Right hindlimb (tissue), 1 donor: ENCODE data around the gene OMP.

ENCODE experiments used
- DNase-seq: peaks from one replicate; pipeline ENCODE4 v3.0.0-alpha.2; 2018

OMP gene

DNA sequence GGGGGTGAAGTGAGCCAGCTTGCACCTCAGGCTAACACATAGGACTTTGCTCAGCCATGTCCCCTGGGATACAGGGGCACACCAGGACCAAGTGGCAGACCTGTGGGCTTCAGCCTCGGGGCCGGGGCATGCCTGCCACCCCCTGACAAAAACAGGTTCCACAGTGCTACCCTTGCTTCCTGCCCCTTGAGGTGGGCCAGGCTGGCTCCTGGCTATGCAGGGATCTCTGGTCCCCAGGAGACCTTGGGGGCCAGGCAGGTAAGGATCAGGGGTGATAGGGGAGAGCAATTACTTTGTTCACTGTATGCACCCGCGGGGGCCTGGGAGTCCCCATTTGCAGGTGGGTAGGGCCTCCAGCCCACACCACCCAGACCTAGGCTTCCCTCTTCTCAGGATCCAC is 23.1 kb downstream of the OMP start:
- DNase-seq, result no peak

DNA sequence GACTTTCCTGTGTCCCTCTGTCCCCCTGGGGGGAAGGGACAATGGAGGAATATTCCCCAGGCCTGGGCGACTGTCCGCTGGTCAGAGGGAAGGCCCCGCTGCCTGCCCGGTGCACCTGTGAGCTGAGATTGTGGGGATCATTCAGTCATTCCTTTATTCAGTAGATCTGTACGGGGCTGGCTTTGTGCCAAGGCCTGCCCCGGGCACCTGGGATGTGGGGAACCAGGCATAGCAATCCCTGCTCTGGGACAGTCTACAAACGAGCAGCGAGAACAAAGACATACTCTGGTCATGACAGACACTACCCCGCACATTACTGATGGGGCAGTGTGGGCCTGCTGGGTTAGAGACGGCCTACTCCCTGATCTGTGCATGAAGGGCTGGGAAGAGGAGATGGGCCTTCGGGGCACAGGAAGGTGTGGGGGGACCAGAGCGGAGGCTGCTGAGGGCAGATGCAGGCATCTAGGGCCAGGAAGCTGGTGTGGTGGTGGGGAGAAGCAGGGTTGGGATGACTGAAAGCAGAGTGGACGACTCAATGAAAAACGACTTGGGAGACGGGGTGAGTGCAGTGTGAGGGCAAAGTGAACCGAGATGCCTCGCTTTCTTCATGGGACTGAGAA is 23.6 kb downstream of the OMP start:
- DNase-seq, result no peak

DNA sequence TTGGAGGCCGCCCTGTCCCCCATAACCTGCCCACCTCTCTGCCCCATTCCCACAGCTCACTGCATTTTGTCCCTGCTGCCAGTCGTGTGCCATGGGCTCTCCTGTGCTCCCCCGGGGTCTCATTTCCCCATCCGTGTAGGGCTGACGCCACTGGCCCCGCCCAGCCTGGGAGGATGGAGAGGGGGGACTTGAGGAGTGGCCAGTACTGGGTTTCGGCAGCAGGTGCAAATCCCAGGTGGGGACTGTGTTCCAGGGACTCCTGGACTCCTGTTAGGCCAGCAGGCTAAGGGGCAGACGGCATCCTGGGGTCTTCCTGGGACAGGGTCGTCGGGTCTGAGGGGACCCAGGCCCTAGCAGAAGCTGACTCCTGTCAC is 24.2 kb downstream of the OMP start:
- no peak for DNase-seq

DNA sequence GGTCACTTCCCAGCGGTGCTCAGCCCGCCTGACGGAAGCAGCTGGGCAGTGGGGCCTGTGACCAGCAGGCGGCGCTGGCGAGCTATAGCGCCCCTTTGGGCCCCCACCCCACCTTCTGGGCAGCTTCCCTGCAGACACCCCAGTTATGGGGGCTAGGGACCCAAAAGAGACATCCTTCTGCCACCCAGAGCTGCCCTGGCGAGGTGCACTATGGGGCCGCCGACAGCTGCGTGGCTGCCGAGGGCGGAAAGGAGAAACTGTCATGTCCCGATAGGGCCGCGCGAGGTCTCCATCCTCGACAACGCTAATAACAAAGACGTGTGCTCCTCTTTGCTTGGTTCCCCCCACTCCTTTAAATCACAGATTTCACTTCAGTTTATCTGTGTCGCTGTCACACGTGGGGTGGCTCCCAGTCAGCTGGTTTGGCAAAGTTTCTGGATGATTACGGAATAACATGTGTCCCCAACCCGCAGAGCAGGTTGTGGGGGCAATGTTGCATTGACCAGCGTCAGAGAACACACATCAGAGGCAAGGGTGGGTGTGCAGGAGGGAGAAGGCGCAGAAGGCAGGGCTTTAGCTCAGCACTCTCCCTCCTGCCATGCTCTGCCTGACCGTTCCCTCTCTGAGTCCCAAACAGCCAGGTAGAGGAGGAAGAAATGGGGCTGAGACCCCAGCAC is 24.7 kb downstream of the OMP start:
- peak; percentile 74 for DNase-seq

DNA sequence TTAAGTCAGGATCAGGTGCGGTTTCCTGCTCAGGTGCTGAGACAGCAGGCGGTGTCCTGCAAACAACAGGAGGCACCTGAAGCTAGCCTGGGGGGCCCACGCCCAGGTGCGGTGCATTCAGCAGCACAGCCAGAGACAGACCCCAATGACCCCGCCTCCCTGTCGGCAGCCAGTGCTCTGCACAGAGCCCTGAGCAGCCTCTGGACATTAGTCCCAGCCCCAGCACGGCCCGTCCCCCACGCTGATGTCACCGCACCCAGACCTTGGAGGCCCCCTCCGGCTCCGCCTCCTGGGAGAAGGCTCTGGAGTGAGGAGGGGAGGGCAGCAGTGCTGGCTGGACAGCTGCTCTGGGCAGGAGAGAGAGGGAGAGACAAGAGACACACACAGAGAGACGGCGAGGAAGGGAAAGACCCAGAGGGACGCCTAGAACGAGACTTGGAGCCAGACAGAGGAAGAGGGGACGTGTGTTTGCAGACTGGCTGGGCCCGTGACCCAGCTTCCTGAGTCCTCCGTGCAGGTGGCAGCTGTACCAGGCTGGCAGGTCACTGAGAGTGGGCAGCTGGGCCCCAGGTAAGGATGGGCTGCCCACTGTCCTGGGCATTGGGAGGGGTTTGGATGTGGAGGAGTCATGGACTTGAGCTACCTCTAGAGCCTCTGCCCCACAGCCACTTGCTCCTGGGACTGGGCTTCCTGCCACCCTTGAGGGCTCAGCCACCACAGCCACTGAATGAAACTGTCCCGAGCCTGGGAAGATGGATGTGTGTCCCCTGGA is 25.5 kb downstream of the OMP start, which contains the start of gene MYO7A:
TSS of gene MYO7A (plus strand) at position 327 of the 772 bp plus-strand sequence. CDS start 2,389 bp downstream, outside the sequence.
- peak; percentile 72 for DNase-seq

DNA sequence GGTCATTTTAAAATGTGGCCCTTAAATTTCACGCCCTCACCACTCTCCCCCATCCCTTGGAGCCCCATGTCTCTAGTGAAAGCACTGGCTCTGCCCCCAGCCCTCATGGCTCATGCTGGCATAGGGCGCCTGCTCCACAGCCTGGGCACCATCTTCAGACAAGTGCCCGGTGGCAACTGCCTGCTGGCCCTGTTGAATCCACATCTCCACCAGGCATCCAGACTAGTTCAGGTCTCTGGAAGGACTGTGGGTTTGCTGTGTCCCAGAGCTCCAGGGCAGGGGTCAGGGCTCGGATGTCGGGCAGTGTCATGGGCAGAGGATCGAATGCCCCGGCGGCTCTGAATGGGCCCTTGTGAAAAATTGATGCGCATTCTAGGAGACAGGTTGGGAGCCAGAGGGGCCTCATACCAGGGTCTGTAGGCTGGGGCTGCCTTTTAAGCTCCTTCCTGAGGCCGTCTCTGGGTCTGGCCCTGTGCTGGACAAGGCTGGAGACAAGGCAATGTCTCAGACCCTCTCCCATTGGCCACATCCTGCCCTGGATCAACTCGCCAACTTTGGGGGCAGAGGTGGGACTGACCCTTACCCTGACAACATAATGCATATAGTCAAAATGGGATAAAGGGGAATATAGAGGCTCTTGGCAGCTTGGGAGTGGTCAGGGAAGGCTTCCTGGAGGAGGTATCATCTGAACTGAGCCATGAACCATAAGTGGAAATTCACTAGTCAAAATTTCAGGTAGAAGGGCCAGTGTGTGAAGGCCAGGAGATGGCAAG is 26.6 kb downstream of the OMP start:
- DNase-seq, result no peak

DNA sequence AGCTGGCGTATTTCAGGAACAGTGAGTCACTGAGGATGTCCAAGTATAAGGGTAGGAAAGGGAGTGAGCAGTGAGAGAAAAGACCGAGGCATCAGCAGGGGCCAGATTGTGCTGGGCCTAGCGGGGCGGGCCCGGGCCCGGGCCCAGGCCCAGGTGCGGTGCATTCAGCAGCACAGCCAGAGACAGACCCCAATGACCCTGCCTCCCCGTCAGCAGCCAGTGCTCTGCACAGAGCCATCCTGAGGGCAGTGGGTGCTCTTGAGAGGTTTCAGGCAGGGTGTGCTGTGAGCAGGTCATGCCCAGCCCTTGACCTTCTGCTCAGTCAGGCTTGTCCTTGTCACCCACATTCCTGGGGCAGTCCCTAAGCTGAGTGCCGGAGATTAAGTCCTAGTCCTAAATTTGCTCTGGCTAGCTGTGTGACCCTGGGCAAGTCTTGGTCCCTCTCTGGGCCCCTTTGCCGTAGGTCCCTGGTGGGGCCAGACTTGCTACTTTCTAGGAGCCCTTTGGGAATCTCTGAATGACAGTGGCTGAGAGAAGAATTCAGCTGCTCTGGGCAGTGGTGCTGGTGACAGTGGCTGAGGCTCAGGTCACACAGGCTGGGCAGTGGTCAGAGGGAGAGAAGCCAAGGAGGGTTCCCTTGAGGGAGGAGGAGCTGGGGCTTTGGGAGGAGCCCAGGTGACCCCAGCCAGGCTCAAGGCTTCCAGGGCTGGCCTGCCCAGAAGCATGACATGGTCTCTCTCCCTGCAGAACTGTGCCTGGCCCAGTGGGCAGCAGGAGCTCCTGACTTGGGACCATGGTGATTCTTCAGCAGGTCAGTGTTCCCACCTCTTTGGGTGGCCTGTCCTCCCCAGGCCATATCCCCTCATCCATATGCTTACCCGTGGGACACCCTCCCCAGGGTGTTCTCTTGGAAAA is 27.5 kb downstream of the OMP start:
- no peak for DNase-seq

DNA sequence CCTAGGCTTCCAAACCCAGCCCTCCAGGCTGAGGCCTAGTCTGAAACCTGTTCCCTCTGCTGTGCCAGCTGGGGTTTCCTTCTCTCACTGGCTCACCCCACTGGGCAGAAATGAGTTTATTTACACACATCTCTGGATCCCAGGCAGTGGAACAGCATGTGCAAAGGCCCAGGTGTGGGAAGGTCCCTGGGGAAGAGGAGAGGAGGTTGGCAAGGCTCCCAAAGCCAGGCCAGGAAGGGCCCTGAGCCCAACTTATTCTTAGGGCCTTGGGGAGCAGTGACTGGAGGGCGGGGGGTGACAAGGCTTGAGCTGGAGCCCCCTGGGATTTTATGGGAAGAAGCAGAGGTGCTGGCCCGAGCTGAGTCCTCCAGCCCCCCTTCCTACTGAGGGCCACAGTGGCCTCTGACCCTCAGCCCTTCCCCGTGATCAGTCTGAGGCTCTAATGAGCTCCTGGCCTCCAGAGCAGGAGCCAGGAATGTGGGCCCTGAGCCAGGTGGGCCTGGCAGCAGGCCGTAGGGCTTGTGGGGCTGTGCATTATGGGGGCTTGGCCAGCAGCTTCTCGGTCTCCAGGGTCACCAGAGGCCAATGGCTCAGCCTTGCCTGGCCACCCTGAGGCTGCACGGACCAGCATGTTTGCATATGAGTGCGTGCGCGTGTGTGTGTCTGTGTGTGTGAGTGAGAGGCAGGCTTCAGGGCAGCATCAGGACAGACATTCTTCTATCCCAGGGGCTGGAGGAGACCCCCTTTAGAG is 28.3 kb downstream of the OMP start:
- peak; percentile 48 for DNase-seq

DNA sequence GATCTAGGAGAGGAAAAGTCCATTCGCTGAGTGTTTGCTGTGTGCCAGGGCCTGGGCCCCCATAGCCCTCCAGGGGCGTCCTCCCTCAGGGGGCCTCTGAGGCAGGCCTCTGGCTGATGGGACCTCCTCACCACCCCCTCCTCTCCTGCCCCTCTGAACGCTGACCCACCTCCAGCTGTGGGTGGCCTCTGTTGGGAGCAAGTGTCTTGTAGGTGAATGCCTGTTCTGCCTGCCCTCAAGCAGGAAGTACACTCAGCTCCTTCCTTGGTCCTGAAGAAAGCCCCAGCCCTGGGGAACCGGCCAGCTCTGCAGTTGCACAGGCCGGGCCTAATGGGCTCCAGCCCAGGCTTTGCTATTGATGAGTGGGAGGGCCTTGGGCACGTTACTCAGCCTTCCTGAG is 28.9 kb downstream of the OMP start:
- no peak for DNase-seq

DNA sequence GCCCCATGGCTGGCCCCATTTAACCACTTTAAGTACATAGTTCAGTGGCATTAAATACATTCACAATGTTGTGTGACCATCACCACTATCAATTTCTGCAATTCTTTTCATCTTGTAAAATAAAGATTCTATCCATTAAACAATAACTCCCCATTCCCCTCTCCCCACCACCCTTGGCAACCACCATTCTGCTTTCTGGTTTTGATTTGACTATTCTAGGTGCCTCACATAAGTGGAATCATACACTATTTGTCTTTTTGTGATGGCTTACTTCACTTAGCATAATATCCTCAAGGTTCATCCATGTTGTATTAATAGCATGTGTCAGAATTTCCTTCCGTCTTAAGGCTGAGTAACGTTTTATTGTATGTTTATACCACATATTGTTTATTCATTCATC is 32.4 kb downstream of the OMP start:
- DNase-seq, result no peak

DNA sequence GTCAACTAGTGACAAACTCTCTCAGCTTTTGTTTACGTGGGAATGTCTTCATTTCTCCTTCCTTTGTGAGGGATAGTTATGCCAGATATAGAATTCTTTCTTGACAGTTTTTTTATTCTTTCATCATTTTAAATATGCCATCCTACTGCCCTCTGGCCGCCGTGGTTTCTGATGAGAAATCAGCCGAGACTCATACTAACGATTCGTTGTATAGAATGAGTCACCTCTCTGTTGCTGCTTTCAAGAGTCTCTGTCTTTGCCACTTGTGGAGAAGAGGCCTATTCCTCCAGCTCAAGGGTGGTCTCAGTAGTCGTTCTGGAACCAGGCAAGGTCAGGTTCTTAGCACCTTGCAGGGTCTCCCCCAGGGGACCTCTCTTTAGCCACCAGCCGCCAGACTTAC is 33.4 kb downstream of the OMP start:
- DNase-seq, result no peak

DNA sequence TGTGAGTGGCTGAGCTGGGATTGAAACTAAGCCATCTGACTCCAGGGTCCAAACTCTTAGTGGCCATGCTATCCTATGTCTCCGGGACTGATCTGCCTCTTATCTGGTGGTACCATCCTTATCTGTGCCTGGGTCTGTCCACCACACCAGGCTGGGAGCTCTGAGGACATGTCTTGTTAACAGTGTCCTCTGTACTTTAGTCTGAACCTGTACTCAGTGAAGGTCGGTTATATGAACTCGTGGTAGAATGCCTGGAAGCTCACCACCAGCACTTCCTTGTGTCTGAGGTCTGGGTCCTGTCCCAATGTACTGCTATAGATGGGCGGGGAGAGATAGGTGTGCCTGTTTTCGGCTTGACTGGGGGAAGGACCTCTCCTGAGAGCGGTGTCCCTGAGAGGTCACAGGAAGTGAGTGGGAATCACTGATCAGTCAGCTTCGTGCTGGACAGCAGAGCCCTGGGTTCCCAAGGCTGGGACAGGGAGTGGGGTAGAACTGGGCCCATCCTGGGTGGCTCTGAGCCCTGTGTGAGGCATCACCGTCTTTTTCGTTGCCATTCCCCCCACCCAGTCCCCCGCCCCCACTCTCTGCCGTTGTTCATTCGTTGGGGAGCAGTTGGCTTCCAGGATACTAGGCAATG is 34.3 kb downstream of the OMP start:
- no peak for DNase-seq

DNA sequence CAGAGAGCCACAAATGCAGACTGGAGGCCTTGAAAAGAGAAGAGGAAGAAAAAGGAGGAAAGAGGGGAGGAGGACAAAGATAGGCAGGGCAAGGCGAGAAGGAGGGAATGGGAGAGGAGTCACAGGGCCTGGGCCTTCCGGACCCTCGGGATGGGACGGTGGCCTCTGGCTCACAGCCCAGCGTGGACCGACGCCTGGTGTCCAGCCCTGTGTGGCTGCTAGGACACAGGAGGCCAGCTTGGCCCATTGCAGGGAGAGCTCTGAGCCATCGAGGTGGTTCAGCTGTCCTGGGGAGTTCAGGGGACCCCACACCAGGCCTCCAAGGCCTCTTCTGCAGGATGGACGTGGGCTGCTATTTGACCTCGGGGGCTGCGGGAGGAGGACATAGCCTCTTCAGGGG is 34.8 kb downstream of the OMP start:
- no peak for DNase-seq

DNA sequence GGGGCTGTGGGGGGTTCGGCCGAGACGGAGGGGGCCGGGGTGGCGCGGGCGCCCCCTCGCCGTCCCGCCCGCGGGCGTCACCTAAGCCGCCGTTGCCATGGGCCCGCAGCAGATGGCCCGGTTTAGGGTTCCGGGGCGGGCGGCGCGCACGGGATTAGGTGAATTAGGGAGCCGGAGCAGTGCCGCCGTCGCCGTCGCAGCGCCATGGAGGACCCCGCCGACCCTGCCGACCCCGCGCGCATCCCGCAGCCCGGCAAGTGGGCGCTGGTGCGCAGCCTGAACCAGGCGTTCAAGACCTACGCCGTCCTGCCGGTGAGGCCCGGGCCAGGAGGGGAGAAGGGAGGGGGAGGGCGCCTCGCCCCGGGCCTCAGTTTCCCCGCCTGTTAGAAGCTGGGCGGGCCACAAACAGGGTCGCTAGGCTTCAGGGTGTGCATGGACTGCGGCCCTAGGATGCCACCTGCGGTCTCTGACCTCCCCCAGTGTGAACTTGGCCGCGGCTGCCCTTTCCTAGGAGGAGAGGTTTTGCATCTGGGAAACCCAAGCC is 35.5 kb downstream of the OMP start:
- no peak for DNase-seq

DNA sequence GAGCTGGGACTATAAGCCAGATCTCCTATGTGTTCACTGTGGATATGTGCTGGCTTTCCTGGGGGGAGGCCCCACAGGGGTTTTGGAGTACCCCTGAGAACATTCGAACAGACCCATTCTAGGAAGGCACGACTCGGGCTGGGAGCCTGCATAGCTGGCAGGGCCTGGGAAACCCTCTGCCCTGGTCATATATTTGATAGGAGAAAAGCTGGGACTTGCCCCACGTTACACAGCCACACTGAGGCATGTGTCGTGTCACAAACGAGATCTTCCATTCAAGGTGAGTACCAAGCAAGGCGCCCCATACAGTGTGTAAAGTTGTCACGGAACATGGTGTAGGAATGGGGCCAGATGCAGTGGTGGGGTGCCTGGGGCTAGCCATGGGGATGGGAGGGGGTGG is 36.6 kb downstream of the OMP start:
- no peak for DNase-seq

DNA sequence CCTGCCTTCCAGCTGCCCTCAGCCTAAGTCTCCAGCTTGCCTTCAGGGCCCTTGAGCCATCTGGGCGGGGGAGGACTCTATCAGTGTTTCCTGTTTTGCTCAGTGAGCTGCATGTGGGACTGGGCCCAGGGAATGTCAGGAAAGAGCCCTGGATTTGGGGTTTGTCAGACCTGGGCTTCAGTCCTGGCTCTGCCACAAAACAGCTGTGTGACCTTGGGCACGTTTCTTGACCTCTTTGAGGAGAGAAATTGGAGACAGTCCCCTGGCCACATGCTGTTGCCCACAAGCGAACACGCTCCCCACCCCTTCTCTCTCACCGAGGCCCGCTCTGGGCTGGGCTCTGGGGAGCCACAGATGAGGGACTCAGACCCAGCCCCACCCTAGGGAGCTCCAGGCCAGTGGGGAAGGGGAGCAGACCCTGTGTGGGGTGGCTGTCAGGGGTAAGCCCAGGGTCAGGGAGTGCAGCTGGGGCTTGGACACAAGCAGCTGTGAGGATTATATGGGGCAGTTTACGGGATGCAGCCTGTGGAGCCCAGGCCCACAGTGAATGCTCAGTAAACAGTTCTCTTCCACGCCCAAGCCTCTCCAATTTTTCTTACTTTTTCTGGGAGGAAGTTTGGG is 37.7 kb downstream of the OMP start:
- peak; percentile 48 for DNase-seq

DNA sequence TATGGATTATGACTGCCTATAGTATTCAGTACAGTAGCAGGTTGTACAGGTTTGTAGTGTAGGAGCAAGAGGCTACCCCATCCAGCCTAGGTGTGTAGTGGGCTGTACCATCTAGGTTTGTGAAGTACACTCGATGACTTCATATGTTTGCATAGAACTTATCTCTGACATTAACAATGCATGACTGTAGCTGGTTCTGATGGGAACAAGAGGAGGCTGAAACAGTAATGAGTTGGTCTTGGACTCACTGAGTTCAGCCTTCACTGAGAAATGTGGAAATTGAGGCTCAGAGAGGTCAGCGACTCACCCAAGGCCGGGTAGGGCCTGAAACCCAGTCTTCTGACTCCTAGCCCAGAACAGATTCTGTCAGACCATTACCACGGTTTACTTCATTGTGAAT is 38.4 kb downstream of the OMP start:
- DNase-seq, result no peak

DNA sequence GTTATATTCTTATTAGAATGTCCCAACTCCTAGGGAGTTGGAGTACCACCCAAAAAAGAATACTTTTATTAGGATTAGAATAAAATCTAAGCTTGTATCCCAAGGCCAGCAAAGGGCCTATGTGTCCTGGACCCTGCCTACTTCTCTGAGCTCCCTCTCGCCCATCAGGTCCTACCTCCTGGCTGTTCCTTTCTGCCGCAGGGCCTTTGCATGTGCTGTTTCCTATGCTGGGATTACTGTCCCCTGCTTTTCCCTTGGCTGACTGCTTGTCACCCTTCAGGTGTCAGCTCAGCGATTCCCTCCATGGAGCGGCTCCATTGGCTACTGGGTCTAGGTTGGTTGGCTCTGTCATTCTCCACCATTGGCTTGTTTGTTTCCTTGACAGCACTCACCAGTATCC is 38.8 kb downstream of the OMP start:
- no peak for DNase-seq

DNA sequence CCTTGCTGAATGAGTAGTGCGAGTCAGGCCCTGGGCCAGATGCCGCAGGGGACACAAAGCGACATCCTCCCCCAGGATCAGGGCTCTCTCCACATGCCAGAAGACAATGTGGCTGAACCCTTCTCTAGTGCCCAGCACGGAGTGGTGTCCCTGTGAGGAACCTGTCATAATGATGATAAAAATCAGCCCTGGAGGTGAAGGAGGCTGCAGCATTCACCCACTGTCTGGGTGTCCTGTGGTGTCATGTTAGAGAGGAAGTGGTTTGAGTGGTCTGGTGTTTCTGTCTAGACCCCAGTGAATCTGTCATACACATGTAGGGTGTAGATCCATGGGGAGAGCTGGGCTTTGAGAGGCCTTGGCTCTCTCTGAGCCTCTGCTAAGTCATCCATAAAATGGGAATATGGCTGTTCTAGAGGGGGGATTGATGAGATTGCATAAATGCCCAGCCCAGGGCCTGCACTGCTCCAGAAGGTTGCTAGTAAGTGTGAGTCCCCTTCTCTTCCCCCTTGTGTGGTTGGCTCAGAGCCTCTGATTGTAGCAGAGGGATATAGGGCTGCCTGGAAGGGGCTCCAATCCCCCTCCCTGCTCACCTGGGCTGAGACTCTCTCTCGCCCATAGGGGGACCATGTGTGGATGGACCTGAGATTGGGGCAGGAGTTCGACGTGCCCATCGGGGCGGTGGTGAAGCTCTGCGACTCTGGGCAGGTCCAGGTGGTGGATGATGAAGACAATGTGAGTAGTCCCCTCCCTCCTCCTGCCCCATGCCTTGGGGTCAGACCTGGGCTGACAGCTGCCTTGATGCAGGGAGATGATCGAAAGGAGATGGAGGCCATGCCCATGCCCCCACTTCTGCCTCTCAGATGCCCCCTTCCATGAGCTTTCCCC is 39.7 kb downstream of the OMP start:
- no peak for DNase-seq
